Uterus (tissue), 2 donors: ENCODE measurements around the gene DUOXA1.

Source experiments
- POLR2A ChIP-seq, 2 donors: fragments of 450-650 bp; IDR thresholded peaks; one replicate each; pipeline ENCODE4 v1.6.1; 2016; ENCODE audit warnings: antibody characterized with exemption in 2 of 2, mild to moderate bottlenecking in 1 of 2, moderate library complexity in 1 of 2
- TF ChIP-seq, protein P1 (sequence below), 4 experiments: fragments of 200-600 bp in 2 of 4; fragments of 450-650 bp in 2 of 4; sonication (generic) in 2 of 4; IDR thresholded peaks; one replicate each; pipeline ENCODE4 v1.5.1; 2016 to 2019; ENCODE audit warnings: antibody characterized with exemption in 4 of 4, mild to moderate bottlenecking in 2 of 4, moderate library complexity in 1 of 4

GRCh38 chr15:45139770-45140169 is 10.1 kb upstream of the DUOXA1 start:
- TF ChIP-seq, protein P1, sequence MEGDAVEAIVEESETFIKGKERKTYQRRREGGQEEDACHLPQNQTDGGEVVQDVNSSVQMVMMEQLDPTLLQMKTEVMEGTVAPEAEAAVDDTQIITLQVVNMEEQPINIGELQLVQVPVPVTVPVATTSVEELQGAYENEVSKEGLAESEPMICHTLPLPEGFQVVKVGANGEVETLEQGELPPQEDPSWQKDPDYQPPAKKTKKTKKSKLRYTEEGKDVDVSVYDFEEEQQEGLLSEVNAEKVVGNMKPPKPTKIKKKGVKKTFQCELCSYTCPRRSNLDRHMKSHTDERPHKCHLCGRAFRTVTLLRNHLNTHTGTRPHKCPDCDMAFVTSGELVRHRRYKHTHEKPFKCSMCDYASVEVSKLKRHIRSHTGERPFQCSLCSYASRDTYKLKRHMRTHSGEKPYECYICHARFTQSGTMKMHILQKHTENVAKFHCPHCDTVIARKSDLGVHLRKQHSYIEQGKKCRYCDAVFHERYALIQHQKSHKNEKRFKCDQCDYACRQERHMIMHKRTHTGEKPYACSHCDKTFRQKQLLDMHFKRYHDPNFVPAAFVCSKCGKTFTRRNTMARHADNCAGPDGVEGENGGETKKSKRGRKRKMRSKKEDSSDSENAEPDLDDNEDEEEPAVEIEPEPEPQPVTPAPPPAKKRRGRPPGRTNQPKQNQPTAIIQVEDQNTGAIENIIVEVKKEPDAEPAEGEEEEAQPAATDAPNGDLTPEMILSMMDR (IDR thresholded peaks at IDR 0.05), result no peak
- no peak for TF ChIP-seq POLR2A (IDR thresholded peaks at IDR 0.05)
